Breast epithelium (tissue), 4 donors: ENCODE data around the gene OR6C70. TPM values are rescaled to one million over a fixed set of nuclear protein-coding genes. Genes with fewer than 3 reads are reported as not detected.
"Not testable (repeated sequence)": the region's sequence is repeated elsewhere in the genome, so short reads cannot be mapped to it uniquely, and the experiment has no call there.

Experiments used
- DNase-seq, 2 donors: peaks; one replicate each; pipeline ENCODE4 v3.0.0-alpha.2; 2019; ENCODE audit warnings: low spot score in 2 of 2
- H3K27ac ChIP-seq, 2 donors: fragments of 200-600 bp; sonication (generic) in 1 of 2; one replicate each; pipeline ENCODE4 v1.5.1; 2016 to 2019; ENCODE audit warnings: mild to moderate bottlenecking in 1 of 2
- H3K27me3 ChIP-seq, 2 donors: fragments of 200-600 bp; sonication (generic) in 1 of 2; one replicate each; pipeline versions ENCODE4 v1.5.1 to v1.6.0; 2017 to 2019; ENCODE audit warnings: control low read depth in 1 of 2, mild to moderate bottlenecking in 1 of 2
- H3K36me3 ChIP-seq: fragments of 200-600 bp; one replicate; pipeline ENCODE4 v1.5.1; 2019
- H3K4me1 ChIP-seq, 2 donors: fragments of 200-600 bp; sonication (generic); one replicate each; pipeline ENCODE4 v1.5.1; 2016 to 2019; ENCODE audit warnings: control low read depth in 1 of 2
- H3K4me3 ChIP-seq, 3 donors: fragments of 200-600 bp; sonication (generic); 1 replicate in 2 of 3; 2 replicates in 1 of 3; pipeline ENCODE4 v1.5.1; 2016 to 2019; ENCODE audit warnings: mild to moderate bottlenecking in 3 of 3, moderate library complexity in 2 of 3
- H3K9me3 ChIP-seq, 2 donors: fragments of 200-600 bp; sonication (generic) in 1 of 2; one replicate each; pipeline ENCODE4 v1.5.1; 2016 to 2019; ENCODE audit warnings: control low read depth in 1 of 2
- POLR2A ChIP-seq: fragments of 450-650 bp; IDR thresholded peaks from one replicate; pipeline ENCODE4 v1.6.1; 2016; ENCODE audit warnings: antibody characterized with exemption, mild to moderate bottlenecking, moderate library complexity
- POLR2AphosphoS5 ChIP-seq, 3 donors: sonication (generic); formaldehyde crosslinking; IDR thresholded peaks; one replicate each; pipeline ENCODE4 v1.6.1; 2017; ENCODE audit warnings: antibody characterized with exemption in 3 of 3
- intact Hi-C: fragments of 100-400 bp; cut with DNase I; formaldehyde crosslinking; loops from one replicate; pipeline ENCODE4 v1.15.1; 2023; ENCODE audit warnings: low total_unique reads
- total RNA-seq, 3 donors: library from RNA; depleted of rRNA; stranded (reverse); fragments of >200 nt; gene quantifications; one replicate each; pipeline ENCODE4 v1.1.0, GENCODE V29; 2016
- TF ChIP-seq, protein P1 (sequence below), 3 donors: fragments of 450-650 bp; IDR thresholded peaks; one replicate each; pipeline ENCODE4 v1.5.1; 2016 to 2017; ENCODE audit warnings: antibody characterized with exemption in 3 of 3, mild to moderate bottlenecking in 3 of 3, moderate library complexity in 3 of 3

Gene OR6C70
- total RNA-seq, 3 donors from 2014 or later, result not detected

- Histone ChIP-seq H3K27ac (no peak overlapping the region), H3K9me3 (no peaks in the 10 kb centered on the region), H3K4me1 (no peaks in the 10 kb centered on the region), H3K36me3 (no peaks in the 10 kb centered on the region), H3K27me3 (no peaks in the 10 kb centered on the region), H3K4me3 (no peak overlapping the region)
- intact Hi-C loops, result no loop called here
- TF ChIP-seq POLR2A (no peak), POLR2AphosphoS5 (IDR thresholded peaks at IDR 0.05) (no peak)
- TF ChIP-seq, protein P1, sequence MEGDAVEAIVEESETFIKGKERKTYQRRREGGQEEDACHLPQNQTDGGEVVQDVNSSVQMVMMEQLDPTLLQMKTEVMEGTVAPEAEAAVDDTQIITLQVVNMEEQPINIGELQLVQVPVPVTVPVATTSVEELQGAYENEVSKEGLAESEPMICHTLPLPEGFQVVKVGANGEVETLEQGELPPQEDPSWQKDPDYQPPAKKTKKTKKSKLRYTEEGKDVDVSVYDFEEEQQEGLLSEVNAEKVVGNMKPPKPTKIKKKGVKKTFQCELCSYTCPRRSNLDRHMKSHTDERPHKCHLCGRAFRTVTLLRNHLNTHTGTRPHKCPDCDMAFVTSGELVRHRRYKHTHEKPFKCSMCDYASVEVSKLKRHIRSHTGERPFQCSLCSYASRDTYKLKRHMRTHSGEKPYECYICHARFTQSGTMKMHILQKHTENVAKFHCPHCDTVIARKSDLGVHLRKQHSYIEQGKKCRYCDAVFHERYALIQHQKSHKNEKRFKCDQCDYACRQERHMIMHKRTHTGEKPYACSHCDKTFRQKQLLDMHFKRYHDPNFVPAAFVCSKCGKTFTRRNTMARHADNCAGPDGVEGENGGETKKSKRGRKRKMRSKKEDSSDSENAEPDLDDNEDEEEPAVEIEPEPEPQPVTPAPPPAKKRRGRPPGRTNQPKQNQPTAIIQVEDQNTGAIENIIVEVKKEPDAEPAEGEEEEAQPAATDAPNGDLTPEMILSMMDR (IDR thresholded peaks at IDR 0.05), result no peak
- DNase-seq, result no peak
These were observed 29.3 kb upstream of the OR6C70 start for GRCh38 chr12:55499231-55499630.

DNA sequence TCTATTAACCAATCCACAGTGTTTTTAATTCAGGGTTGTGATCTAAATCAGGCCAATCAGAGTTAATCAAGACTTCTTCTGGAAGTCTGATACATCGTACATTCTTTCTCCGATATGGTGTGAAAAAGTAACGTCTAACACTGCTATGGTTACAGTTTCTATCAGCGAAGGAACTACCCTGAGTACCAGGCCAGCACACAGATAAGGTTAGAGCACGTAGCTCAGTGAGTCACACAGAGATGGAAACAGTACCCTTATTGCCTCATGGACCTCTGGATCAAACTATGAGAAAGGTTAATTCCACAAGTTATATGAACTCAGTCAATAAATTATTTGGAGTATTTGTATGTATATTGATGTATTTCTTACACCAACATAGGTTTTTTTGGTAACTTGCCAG lies 25.6 kb upstream of the OR6C70 start:
- Histone ChIP-seq H3K4me1 (no peaks in the 10 kb centered on the region), H3K27me3 (no peaks in the 10 kb centered on the region), H3K9me3 (no peaks in the 10 kb centered on the region), H3K36me3 (no peaks in the 10 kb centered on the region), H3K27ac (no peak overlapping the region), H3K4me3 (no peak overlapping the region)
- TF ChIP-seq, protein P1 (IDR thresholded peaks at IDR 0.05), result no peak
- TF ChIP-seq POLR2AphosphoS5 (IDR thresholded peaks at IDR 0.05), result no peak
- no peak for TF ChIP-seq POLR2A
- DNase-seq, result no peak
- intact Hi-C loops, result no loop called here

GRCh38 chr12:55492078-55492477 lies 22.1 kb upstream of the OR6C70 start, which contains the start of gene OR6C68:
Gene OR6C68 (plus strand): TSS chr12:55492378. CDS start chr12:55492378, 0 bp downstream.
- no peak within 1 kb of the TSS for H3K4me3 ChIP-seq
- no peaks in the 10 kb centered on the region for H3K36me3 ChIP-seq
- no peaks in the 10 kb centered on the region for H3K9me3 ChIP-seq
- intact Hi-C loops, result no loop called here
- DNase-seq, result no peak
- no peak within 1 kb of the TSS for H3K27ac ChIP-seq
- TF ChIP-seq, protein P1 (IDR thresholded peaks at IDR 0.05), result no peak
- TF ChIP-seq POLR2A, result no peak
- no peak for TF ChIP-seq POLR2AphosphoS5 (IDR thresholded peaks at IDR 0.05)
- H3K4me1 ChIP-seq, result no peaks in the 10 kb centered on the region
- no peaks in the 10 kb centered on the region for H3K27me3 ChIP-seq

DNA sequence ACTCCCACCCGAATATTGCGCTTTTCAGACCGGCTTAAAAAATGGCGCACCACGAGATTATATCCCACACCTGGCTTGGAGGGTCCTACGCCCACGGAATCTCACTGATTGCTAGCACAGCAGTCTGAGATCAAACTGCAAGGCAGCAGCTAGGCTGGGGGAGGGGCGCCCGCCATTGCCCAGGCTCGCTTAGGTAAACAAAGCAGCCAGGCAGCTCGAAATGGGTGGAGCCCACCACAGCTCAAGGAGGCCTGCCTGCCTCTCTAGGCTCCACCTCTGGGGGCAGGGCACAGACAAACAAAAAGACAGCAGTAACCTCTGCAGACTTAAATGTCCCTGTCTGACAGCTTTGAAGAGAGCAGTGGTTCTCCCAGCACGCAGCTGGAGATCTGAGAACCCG lies 14.3 kb upstream of the OR6C70 start:
- H3K27me3 ChIP-seq, DNase-seq, H3K36me3 ChIP-seq, H3K4me3 ChIP-seq, H3K27ac ChIP-seq, H3K4me1 ChIP-seq, H3K9me3 ChIP-seq: not testable (repeated sequence)
- intact Hi-C loops, result loop anchor here (10.0 kb wide), 1 partner anchor 639 kb away; no protein-coding TSS in a partner anchor

DNA sequence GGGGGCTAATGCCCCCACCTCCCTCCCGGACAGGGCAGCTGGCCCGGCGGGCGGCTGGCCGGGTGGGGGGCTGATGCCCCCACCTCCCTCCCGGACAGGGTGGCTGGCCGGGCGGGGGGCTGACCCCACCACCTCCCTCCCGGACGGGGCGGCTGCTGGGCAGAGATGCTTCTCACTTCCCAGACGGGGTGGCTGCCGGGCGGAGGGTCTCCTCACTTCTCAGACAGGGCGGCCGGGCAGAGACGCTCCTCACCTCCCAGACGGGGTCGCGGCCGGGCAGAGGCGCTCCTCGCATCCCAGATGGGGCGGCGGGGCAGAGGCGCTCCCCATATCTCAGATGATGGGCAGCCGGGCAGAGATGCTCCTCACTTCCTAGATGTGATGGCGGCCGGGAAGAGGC lies 9.2 kb upstream of the OR6C70 start:
- DNase-seq, H3K4me3 ChIP-seq, H3K27me3 ChIP-seq, H3K27ac ChIP-seq, H3K4me1 ChIP-seq, H3K36me3 ChIP-seq, H3K9me3 ChIP-seq, intact Hi-C loops: not testable (repeated sequence)

GRCh38 chr12:55472264-55472663 lies 2.3 kb upstream of the OR6C70 start:
- DNase-seq, result no peak
- intact Hi-C loops, result no loop called here
- TF ChIP-seq POLR2A, result no peak
- no peak for TF ChIP-seq POLR2AphosphoS5 (IDR thresholded peaks at IDR 0.05)
- TF ChIP-seq, protein P1 (IDR thresholded peaks at IDR 0.05), result no peak
- H3K4me1 ChIP-seq, result no peaks in the 10 kb centered on the region
- H3K9me3 ChIP-seq, result no peaks in the 10 kb centered on the region
- H3K27me3 ChIP-seq, result no peaks in the 10 kb centered on the region
- H3K36me3 ChIP-seq, result no peaks in the 10 kb centered on the region
- H3K4me3 ChIP-seq, result no peak overlapping the region
- no peak overlapping the region for H3K27ac ChIP-seq
